Memory B cell (primary cell): ENCODE measurements around the gene GSTM3.
"Not testable (repeated sequence)": the region's sequence is repeated elsewhere in the genome, so short reads cannot be mapped to it uniquely, and the experiment has no call there.

Experiments used
- ATAC-seq: fragments of 150-1000 bp; cut with Tn5 transposase; 2 replicates; pipeline ENCODE4 v1.10.0; 2021; ENCODE audit warnings: low read depth, mild to moderate bottlenecking, moderate library complexity
- DNase-seq, 2 donors: peaks; one replicate each; pipeline ENCODE4 v3.0.0; 2022; ENCODE audit warnings: low spot score in 2 of 2
- H3K27ac Mint-ChIP-seq: one replicate; pipeline ENCODE4 v1.8.0; 2022; ENCODE audit warnings: mild to moderate bottlenecking, moderate library complexity, mixed read lengths
- H3K27me3 Mint-ChIP-seq: one replicate; pipeline ENCODE4 v1.8.0; 2022; ENCODE audit warnings: mixed read lengths
- H3K36me3 Mint-ChIP-seq: one replicate; pipeline ENCODE4 v1.8.0; 2022; ENCODE audit warnings: mild to moderate bottlenecking, mixed read lengths
- H3K4me1 Mint-ChIP-seq: one replicate; pipeline ENCODE4 v1.8.0; 2022; ENCODE audit warnings: mixed read lengths
- H3K4me3 Mint-ChIP-seq: one replicate; pipeline ENCODE4 v1.8.0; 2022; ENCODE audit warnings: mild to moderate bottlenecking, moderate library complexity, mixed read lengths
- H3K9me3 Mint-ChIP-seq: one replicate; pipeline ENCODE4 v1.8.0; 2022; ENCODE audit warnings: mixed read lengths

The GSTM3 gene

DNA sequence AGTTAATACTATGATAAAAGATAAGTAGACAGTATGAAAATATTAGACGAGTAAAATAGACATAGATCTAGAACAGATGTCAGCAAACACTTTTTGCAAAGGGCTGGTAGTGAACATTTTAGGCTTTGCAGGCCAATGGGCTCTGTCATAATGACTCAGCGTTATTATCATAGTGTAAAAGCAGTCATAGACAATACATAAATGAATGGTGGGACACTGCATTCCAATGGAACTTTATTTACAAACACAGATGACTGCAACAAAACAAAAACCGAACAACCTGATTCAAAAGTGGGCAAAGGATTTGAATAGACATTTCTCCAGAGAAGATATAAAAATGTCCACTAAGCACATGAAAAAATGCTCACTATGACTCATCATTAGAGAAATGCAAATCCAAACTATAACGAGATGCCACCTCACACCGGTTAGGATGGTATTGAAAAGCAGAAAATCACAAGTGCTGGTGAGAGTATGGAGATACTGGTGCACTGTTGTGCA, 21.5 kb downstream of the GSTM3 start:
- Mint-ChIP-seq H3K9me3 (no peaks in the 10 kb centered on the region), H3K36me3 (peaks cover 2% of the 10 kb centered on the region), H3K27me3 (peaks cover 10% of the 10 kb centered on the region), H3K27ac (no peak overlapping the region), H3K4me1 (no peaks in the 10 kb centered on the region), H3K4me3 (no peak overlapping the region)
- ATAC-seq (no peak), DNase-seq (no peak)

DNA sequence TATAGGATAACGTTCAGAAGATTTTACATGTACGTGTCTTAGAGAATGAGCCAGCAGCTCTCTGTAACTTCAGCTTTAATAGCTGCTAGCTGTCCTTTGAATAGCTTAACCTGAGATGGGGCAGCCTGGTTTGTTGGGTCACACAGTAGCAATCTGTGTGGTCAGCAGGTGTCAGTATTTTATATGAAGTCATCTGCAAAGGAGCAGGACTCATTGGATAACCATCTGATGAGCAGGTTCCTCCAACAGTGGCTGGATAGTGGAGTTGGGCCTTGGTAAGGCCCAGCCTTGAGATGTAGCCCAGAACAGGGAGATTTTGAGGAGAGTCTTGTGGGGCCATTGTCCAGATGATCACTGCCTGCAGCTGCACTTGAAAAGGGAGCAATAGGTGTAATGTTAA, 22.3 kb downstream of the GSTM3 start:
- H3K36me3 Mint-ChIP-seq = peaks cover 2% of the 10 kb centered on the region
- H3K4me3 Mint-ChIP-seq = no peak overlapping the region
- H3K27me3 Mint-ChIP-seq = peaks cover 15% of the 10 kb centered on the region
- H3K9me3 Mint-ChIP-seq = no peaks in the 10 kb centered on the region
- no peak for ATAC-seq
- no peak overlapping the region for H3K27ac Mint-ChIP-seq
- H3K4me1 Mint-ChIP-seq = no peaks in the 10 kb centered on the region
- no peak for DNase-seq

DNA sequence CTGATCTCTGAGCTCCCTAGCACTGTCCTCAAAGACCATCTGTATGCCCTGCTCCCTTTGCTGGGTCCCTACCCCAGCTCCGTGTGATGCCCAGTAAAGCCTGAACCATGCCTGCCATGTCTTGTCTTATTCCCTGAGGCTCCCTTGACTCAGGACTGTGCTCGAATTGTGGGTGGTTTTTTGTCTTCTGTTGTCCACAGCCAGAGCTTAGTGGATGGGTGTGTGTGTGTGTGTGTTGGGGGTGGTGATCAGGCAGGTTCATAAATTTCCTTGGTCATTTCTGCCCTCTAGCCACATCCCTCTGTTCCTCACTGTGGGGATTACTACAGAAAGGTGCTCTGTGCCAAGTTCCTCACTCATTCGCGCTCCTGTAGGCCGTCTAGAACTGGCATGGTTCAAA, 23.1 kb downstream of the GSTM3 start:
- no peaks in the 10 kb centered on the region for H3K9me3 Mint-ChIP-seq
- H3K4me3 Mint-ChIP-seq = no peak overlapping the region
- DNase-seq (no peak), ATAC-seq (no peak)
- H3K27me3 Mint-ChIP-seq = peaks cover 17% of the 10 kb centered on the region
- no peak overlapping the region for H3K27ac Mint-ChIP-seq
- H3K4me1 Mint-ChIP-seq = no peaks in the 10 kb centered on the region
- peaks cover 2% of the 10 kb centered on the region for H3K36me3 Mint-ChIP-seq

DNA sequence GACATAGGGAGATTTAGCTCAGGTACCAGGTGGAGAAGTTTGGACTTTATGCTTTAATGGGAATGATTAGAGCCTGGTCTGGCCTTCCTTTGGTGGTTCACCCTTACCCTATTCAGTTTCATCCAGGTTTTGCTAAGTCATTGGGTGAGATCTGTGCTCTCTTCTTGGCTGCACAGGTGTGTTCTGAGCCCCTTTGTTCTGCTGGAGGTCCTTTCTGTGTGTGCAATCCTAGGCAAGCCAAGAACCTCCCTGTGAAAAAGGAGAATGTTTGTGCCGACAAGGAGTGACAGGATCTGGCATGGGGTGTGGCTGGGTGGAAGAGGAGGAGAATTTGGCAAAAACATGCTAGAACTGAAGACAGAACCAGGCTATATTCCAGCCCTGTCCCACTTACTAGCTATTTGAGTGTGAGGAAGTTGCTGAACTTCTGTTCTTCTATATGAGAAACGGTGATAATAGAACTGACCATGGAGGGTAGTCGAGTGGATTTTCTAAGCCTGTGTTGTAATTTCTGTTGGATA, 24.2 kb downstream of the GSTM3 start:
- no peak overlapping the region for H3K27ac Mint-ChIP-seq
- peaks cover 3% of the 10 kb centered on the region for H3K4me1 Mint-ChIP-seq
- H3K4me3 Mint-ChIP-seq = no peak overlapping the region
- H3K9me3 Mint-ChIP-seq = no peaks in the 10 kb centered on the region
- H3K27me3 Mint-ChIP-seq = peaks cover 18% of the 10 kb centered on the region
- H3K36me3 Mint-ChIP-seq = peaks cover 2% of the 10 kb centered on the region
- ATAC-seq (no peak), DNase-seq (no peak)

DNA sequence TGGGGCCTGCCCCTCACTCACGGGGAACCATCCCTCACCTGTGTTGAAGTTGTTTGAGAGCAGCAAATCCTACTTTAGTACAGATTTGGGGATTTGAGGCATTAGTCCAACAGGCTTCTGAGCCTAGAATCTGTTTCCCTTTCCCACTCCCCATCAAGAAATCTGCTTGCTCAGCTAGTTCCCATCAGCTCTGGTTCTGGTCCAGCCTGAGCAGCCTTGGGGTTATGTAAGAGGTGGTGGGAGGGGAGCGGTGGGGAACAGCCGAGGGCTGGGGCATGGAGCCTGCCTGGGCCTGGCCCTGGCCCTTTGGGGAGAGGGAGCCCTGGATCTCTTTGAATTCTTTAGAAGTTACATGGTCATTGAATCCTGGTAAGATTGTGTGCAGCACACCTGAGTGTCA, 24.7 kb downstream of the GSTM3 start:
- no peak for ATAC-seq
- Mint-ChIP-seq H3K4me3 (no peak overlapping the region), H3K36me3 (peaks cover 2% of the 10 kb centered on the region), H3K9me3 (no peaks in the 10 kb centered on the region), H3K27ac (no peak overlapping the region), H3K4me1 (peaks cover 3% of the 10 kb centered on the region), H3K27me3 (peaks cover 18% of the 10 kb centered on the region)
- DNase-seq = no peak

DNA sequence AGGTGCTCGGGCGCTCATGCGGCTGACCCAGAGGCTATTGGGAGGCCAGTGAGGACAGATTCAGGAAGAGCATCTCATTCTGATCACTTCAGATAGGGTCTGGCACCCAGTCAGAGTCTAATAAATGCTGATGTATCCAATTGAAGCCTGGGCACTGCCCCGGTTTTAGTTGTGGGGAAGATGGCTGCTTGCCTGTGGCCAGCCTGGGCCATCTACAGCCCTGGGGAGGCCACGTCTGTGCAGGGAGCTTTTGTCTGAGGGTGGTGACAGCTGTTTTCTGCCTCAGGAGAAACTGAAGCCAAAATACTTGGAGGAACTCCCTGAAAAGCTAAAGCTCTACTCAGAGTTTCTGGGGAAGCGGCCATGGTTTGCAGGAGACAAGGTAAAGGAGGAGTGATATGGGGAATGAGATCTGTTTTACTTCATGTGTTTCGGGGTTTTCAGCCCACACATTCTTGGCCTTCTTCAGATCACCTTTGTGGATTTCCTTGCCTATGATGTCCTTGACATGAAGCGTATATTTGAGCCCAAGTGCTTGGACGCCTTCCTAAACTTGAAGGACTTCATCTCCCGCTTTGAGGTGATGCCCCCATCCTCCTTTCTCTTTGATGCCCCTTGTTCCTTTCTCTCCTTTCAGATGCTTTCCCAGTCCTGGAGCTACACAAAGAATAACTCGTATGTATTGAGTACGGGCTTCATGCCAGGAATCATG, 26.0 kb downstream of the GSTM3 start:
- no peak for DNase-seq
- no peak overlapping the region for H3K27ac Mint-ChIP-seq
- peaks cover 2% of the 10 kb centered on the region for H3K36me3 Mint-ChIP-seq
- H3K9me3 Mint-ChIP-seq = no peaks in the 10 kb centered on the region
- H3K27me3 Mint-ChIP-seq = peaks cover 18% of the 10 kb centered on the region
- ATAC-seq = no peak
- H3K4me3 Mint-ChIP-seq = no peak overlapping the region
- peaks cover 3% of the 10 kb centered on the region for H3K4me1 Mint-ChIP-seq

DNA sequence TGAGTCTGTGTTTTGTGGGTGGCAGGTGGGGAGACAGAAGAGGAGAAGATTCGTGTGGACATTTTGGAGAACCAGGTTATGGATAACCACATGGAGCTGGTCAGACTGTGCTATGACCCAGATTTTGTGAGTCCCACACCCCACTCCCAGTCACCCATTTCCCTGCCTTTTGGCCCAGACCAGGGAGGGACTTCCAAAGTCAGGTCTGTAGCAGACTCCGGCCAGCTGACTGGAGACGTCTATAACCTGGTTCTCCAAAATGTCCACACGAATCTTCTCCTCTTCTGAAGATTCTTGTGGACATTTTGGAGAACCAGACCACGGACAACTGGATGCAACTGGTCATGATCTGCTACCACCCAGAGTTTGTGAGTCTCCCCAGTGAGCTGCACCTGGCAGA, 27.2 kb downstream of the GSTM3 start:
- ATAC-seq (no peak), DNase-seq (no peak)
- Mint-ChIP-seq H3K4me1 (peaks cover 3% of the 10 kb centered on the region), H3K27me3 (peaks cover 18% of the 10 kb centered on the region), H3K27ac (no peak overlapping the region), H3K4me3 (no peak overlapping the region), H3K9me3 (peaks cover 5% of the 10 kb centered on the region), H3K36me3 (peaks cover 4% of the 10 kb centered on the region)

DNA sequence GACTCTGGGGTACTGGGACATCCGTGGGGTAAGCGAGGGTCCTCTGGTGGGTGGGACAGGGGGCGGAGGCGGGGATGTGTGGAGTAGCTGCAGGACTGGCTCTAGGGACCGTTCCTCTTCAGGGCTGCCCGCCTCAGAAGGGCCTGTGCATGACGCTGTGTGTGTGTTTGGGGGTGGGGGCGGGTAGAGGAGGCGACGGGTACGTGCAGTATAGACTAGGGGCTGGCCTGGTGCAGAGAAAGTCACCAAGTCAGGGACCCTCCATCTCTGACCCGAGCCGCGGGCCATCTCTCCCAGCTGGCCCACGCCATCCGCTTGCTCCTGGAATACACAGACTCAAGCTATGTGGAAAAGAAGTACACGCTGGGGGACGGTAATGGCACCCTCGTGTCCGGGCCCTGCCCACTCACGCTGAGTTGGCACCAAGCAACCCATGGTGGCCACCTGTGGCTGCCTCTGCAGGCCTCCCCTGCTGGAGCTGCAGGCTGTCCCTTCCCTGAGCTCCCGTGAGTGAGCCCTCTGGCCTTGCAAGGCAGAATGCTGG, 28.4 kb downstream of the GSTM3 start:
- DNase-seq = no peak
- H3K36me3 Mint-ChIP-seq = peaks cover 8% of the 10 kb centered on the region
- peaks cover 11% of the 10 kb centered on the region for H3K9me3 Mint-ChIP-seq
- no peak overlapping the region for H3K27ac Mint-ChIP-seq
- H3K27me3 Mint-ChIP-seq = peaks cover 13% of the 10 kb centered on the region
- peaks cover 3% of the 10 kb centered on the region for H3K4me1 Mint-ChIP-seq
- ATAC-seq = peak; percentile 6
- H3K4me3 Mint-ChIP-seq = peak overlapping the region; percentile 28

DNA sequence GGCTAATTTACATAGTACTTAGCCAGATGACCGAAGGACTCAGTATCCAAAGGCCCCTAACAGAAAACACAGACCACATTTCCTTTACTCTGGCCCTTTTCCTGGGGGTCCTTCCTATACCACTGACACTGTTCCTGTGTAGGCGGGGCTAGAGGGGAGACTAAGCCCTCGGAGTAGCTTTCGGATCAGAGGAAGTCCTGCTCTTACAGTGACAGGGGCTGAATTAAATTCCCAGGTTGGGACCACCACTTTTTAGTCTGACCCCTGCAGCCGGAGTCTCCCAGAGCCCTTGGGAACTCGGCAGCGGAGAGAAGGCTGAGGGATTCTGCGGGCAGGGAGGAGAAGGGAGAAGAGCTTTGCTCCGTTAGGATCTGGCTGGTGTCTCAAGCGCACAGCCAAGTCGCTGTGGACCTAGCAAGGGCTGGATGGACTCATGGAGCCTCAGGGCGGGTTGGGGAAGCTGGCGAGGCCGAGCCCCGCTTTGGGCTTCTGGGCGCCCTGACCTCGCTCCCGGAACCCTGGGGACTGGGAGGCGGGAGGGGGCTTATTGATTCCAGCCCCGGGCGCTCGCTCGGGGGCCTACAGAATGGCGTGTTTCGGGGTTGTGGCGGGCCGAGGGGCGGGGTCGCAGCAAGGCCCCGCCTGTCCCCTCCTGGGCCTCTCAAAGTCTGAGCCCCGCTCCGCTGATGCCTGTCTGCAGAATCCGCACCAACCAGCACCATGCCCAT, 29.1 kb downstream of the GSTM3 start, which contains the start of gene GSTM5:
TSS of gene GSTM5 (plus strand) at position 659 of the 728 bp plus-strand sequence. CDS start at position 721, 62 bp downstream.
- DNase-seq, H3K4me1 Mint-ChIP-seq, H3K27ac Mint-ChIP-seq: not testable (repeated sequence)
- Mint-ChIP-seq H3K9me3 (peaks cover 13% of the 10 kb centered on the region), H3K4me3 (peak within 1 kb of the TSS; percentile 66), H3K36me3 (peaks cover 11% of the 10 kb centered on the region), H3K27me3 (peaks cover 12% of the 10 kb centered on the region)
- ATAC-seq = peak; percentile 39

DNA sequence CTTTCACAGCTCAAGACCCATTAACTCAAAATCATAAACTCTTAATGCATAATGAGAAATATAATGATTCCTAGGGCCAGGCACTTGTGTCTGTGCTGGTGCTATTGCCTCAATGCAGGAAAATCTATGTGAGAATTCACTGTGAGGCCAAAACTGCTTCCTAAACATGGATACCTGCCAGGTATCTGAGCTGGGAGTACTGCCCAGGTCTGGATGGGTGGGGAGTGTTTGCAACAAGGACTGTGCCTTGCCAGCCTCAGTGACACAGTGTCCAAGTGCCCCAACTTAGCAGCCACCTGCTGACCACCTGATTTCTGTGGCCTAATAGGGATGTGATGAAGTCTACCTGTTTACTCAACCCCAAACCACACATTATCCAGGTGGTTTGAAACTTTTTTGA, 31.0 kb downstream of the GSTM3 start:
- H3K4me3 Mint-ChIP-seq, ATAC-seq, H3K27ac Mint-ChIP-seq, H3K27me3 Mint-ChIP-seq, DNase-seq, H3K4me1 Mint-ChIP-seq: not testable (repeated sequence)
- Mint-ChIP-seq H3K36me3 (peaks cover 11% of the 10 kb centered on the region), H3K9me3 (peaks cover 13% of the 10 kb centered on the region)

DNA sequence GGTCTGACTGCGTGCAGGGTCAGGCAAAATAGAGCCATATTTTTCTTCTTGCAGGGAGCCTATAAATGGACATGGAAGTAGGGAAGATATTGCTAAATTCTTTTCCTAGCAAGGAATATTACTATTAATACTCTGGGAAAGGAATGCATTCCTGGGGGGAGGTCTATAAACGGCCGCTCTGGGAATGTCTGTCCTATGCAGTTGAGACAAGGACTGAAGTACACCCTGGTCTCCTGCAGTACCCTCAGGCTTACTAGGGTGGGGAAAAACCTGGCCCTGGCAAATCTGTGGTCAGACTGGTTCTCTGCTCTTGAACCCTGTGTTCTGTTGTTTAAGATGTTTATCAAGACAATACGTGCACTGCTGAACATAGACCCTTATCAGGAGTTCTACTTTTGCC, 31.9 kb downstream of the GSTM3 start:
- not testable (repeated sequence) for H3K4me3 Mint-ChIP-seq, ATAC-seq, H3K4me1 Mint-ChIP-seq, H3K27me3 Mint-ChIP-seq, DNase-seq, H3K27ac Mint-ChIP-seq
- H3K36me3 Mint-ChIP-seq = peaks cover 19% of the 10 kb centered on the region
- H3K9me3 Mint-ChIP-seq = peaks cover 18% of the 10 kb centered on the region

DNA sequence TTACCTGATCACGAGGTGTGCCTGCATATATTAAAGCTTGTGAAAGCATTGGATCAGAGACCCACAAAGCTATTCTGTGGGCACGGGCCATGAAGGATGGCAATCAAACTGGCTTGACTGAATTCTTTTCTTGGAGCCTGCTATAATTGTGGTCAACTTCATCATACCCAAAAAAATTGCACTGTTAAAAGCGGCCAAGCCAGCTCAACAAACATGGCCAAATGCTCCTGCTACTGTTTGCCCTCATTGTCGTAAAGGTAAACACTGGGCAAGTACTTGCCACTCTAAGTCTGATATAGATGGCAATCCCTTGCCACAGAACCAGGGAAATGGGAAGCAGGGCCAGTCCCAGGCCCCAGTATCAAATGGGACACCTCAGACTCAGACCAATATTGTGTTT, 35.4 kb downstream of the GSTM3 start:
- H3K9me3 Mint-ChIP-seq = peaks cover 18% of the 10 kb centered on the region
- no peak overlapping the region for H3K4me3 Mint-ChIP-seq
- no peak overlapping the region for H3K27ac Mint-ChIP-seq
- no peaks in the 10 kb centered on the region for H3K4me1 Mint-ChIP-seq
- H3K27me3 Mint-ChIP-seq = peaks cover 5% of the 10 kb centered on the region
- DNase-seq (no peak), ATAC-seq (no peak)
- peaks cover 28% of the 10 kb centered on the region for H3K36me3 Mint-ChIP-seq

DNA sequence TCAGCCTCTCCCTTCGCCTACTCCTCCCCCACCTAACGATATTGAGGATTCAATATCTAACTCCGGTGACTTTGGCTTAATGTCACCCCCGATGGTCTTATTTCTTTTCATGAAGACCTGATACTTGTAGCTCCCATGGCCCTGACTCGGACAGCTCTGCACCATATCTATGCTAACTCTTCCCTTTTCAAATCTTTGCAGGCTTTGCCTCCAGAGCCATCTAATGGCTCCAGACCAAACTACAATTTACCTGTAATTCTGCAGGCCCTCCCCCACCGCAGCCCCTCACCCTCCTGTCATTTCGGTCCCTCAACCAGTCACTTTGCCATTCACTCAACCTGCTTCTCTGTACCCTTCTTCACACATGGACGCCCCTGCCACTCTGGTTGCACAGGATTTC, 36.7 kb downstream of the GSTM3 start:
- ATAC-seq (no peak), DNase-seq (no peak)
- Mint-ChIP-seq H3K9me3 (peaks cover 14% of the 10 kb centered on the region), H3K36me3 (peaks cover 27% of the 10 kb centered on the region), H3K4me1 (no peaks in the 10 kb centered on the region), H3K27ac (no peak overlapping the region), H3K27me3 (peaks cover 5% of the 10 kb centered on the region), H3K4me3 (no peak overlapping the region)

DNA sequence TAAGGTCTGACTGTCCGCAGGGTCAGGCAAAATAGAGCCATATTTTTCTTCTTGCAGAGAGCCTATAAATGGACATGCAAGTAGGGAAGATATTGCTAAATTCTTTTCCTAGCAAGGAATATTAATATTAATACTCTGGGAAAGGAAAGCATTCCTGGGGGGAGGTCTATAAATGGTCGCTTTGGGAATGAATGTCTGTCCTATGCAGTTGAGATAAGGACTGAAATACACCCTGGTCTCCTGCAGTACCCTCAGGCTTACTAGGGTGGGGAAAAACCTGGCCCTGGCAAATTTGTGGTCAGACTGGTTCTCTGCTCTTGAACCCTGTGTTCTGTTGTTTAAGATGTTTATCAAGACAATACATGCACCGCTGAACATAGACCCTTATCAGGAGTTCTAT, 37.9 kb downstream of the GSTM3 start:
- DNase-seq = not testable (repeated sequence)

More for the DNA sequence above, 37.9 kb downstream of the GSTM3 start:
- H3K9me3 Mint-ChIP-seq, H3K27me3 Mint-ChIP-seq, H3K4me3 Mint-ChIP-seq, H3K27ac Mint-ChIP-seq, H3K4me1 Mint-ChIP-seq, ATAC-seq: not testable (repeated sequence)
- H3K36me3 Mint-ChIP-seq = peaks cover 22% of the 10 kb centered on the region
